CD4-positive, alpha-beta T cell treated with Interferon alpha-2 for 1 hour (primary cell): ENCODE data around the gene CNPY3.
"Not testable (repeated sequence)": the region's sequence is repeated elsewhere in the genome, so short reads cannot be mapped to it uniquely, and the experiment has no call there.

Experiments used
- DNase-seq, 2 donors: peaks; one replicate each; pipeline ENCODE4 v3.0.0-alpha.2; 2020 to 2022

Gene CNPY3

GRCh38 chr6:42928986-42929820 lies at the start of gene CNPY3:
CNPY3 (plus strand) TSS chr6:42929480; CDS start chr6:42929571, 91 bp downstream.
- DNase-seq, result peak; percentile 92 to 96

GRCh38 chr6:42880240-42880817 lies 49.0 kb upstream of the CNPY3 start:
- DNase-seq, result not testable (repeated sequence)

GRCh38 chr6:42880871-42881270 lies 48.4 kb upstream of the CNPY3 start:
- not testable (repeated sequence) for DNase-seq

- DNase-seq, result no peak
These were observed 43.6 kb upstream of the CNPY3 start for GRCh38 chr6:42885702-42886101.

- DNase-seq, result not testable (repeated sequence)
These were observed 41.1 kb upstream of the CNPY3 start for GRCh38 chr6:42888201-42888600.

- peak in 1 of 2 donors; percentile 25 for DNase-seq
These were observed 39.5 kb upstream of the CNPY3 start for GRCh38 chr6:42889815-42890214.

GRCh38 chr6:42890311-42891198 lies 38.7 kb upstream of the CNPY3 start:
- peak; percentile 87 to 91 for DNase-seq

GRCh38 chr6:42891199-42891722 lies 38.0 kb upstream of the CNPY3 start:
- no peak for DNase-seq

GRCh38 chr6:42894041-42894828 lies 35.0 kb upstream of the CNPY3 start:
- DNase-seq, result peak in 1 of 2 donors; percentile 10

- no peak for DNase-seq
These were observed 33.0 kb upstream of the CNPY3 start for GRCh38 chr6:42896178-42896719.

GRCh38 chr6:42898891-42899361 lies 30.4 kb upstream of the CNPY3 start:
- DNase-seq, result peak; percentile 74 to 84

GRCh38 chr6:42899871-42900270 lies 29.4 kb upstream of the CNPY3 start:
- no peak for DNase-seq

- peak; percentile 78 to 87 for DNase-seq
These were observed 27.7 kb upstream of the CNPY3 start for GRCh38 chr6:42901538-42901957.

- DNase-seq, result not testable (repeated sequence)
These were observed 26.6 kb upstream of the CNPY3 start for GRCh38 chr6:42902429-42903263.

GRCh38 chr6:42904467-42904866 lies 24.8 kb upstream of the CNPY3 start:
- DNase-seq, result no peak

- no peak for DNase-seq
These were observed 21.9 kb upstream of the CNPY3 start for GRCh38 chr6:42907336-42907735.

GRCh38 chr6:42909835-42910234 lies 19.4 kb upstream of the CNPY3 start:
- no peak for DNase-seq

GRCh38 chr6:42911171-42912021 lies 17.9 kb upstream of the CNPY3 start:
- no peak for DNase-seq

- no peak for DNase-seq
These were observed 14.7 kb upstream of the CNPY3 start for GRCh38 chr6:42914546-42914945.

GRCh38 chr6:42915732-42916131 lies 13.5 kb upstream of the CNPY3 start, which contains the start of gene PTCRA:
PTCRA (plus strand) TSS chr6:42916053; CDS start chr6:42916070, 17 bp downstream.
- no peak for DNase-seq
